WTC11 (cell line): ENCODE measurements around the gene QDPR. TPM values are rescaled to one million over a fixed set of nuclear protein-coding genes. Genes with fewer than 3 reads are reported as not detected.
A peak's percentile ranks its signal among the peaks of the same experiment; 100 is the strongest.

Source experiments
- ATAC-seq: fragments of 200-7000 bp; cut with Tn5 transposase; 2 replicates; pipeline ENCODE4 v1.10.0; 2021; ENCODE audit warnings: mild to moderate bottlenecking, moderate library complexity
- CTCF ChIA-PET: fragments of 300-600 bp; sonication (Branson Sonifier 250); formaldehyde crosslinking; loops from one replicate; lab custom pipeline; 2021; ENCODE audit warnings: antibody characterized with exemption; lab: Charles Lee
- POLR2A ChIA-PET: fragments of 350-600 bp; sonication (Branson Sonifier 250); formaldehyde crosslinking; loops from one replicate; lab custom pipeline; 2021; ENCODE audit warnings: antibody characterized with exemption; lab: Charles Lee
- DNase-seq: peaks from one replicate; pipeline ENCODE4 v3.0.0; 2021; ENCODE audit warnings: low spot score
- H3K27ac Mint-ChIP-seq: 2 replicates; pipeline ENCODE4 v1.8.0; 2021; ENCODE audit warnings: mixed read lengths
- H3K27me3 Mint-ChIP-seq: 2 replicates; pipeline ENCODE4 v1.8.0; 2021; ENCODE audit warnings: low read depth, mild to moderate bottlenecking, moderate library complexity, mixed read lengths
- H3K36me3 Mint-ChIP-seq: 2 replicates; pipeline ENCODE4 v1.8.0; 2021; ENCODE audit warnings: mixed read lengths
- H3K4me1 Mint-ChIP-seq: 2 replicates; pipeline ENCODE4 v1.8.0; 2022; ENCODE audit warnings: mixed read lengths
- H3K4me3 Mint-ChIP-seq: 2 replicates; pipeline ENCODE4 v1.8.0; 2021; ENCODE audit warnings: mild to moderate bottlenecking, moderate library complexity, mixed read lengths
- H3K9me3 Mint-ChIP-seq: 2 replicates; pipeline ENCODE4 v1.8.0; 2021; ENCODE audit warnings: mixed read lengths
- CREM ChIP-seq: sonication (generic); formaldehyde crosslinking; IDR thresholded peaks from 2 replicates; pipeline ENCODE4 v1.8.1; 2022; ENCODE audit warnings: mild to moderate bottlenecking, missing genetic modification reagents, moderate library complexity
- E2F4 ChIP-seq: sonication (generic); formaldehyde crosslinking; IDR thresholded peaks from 2 replicates; pipeline ENCODE4 v1.8.1; 2022; ENCODE audit warnings: low read depth, mild to moderate bottlenecking, moderate library complexity, missing genetic modification reagents, borderline replicate concordance
- FOXP1 ChIP-seq: sonication (generic); formaldehyde crosslinking; IDR thresholded peaks from 2 replicates; pipeline ENCODE4 v1.8.0; 2022; ENCODE audit warnings: missing genetic modification reagents, mild to moderate bottlenecking, moderate library complexity, borderline replicate concordance
- FOXP4 ChIP-seq: sonication (generic); formaldehyde crosslinking; IDR thresholded peaks from 2 replicates; pipeline ENCODE4 v1.8.0; 2022; ENCODE audit warnings: mild to moderate bottlenecking, missing genetic modification reagents
- GABPB1 ChIP-seq: sonication (generic); formaldehyde crosslinking; IDR thresholded peaks from 2 replicates; pipeline ENCODE4 v1.8.1; 2023; ENCODE audit warnings: mild to moderate bottlenecking, missing genetic modification reagents
- KAT7 ChIP-seq: sonication (generic); formaldehyde crosslinking; IDR thresholded peaks from 2 replicates; pipeline ENCODE4 v1.8.1; 2023; ENCODE audit warnings: missing genetic modification reagents, mild to moderate bottlenecking, borderline replicate concordance
- RELA ChIP-seq: sonication (generic); formaldehyde crosslinking; IDR thresholded peaks from 2 replicates; pipeline ENCODE4 v1.8.1; 2022; ENCODE audit warnings: missing genetic modification reagents, mild to moderate bottlenecking, borderline replicate concordance
- TEAD1 ChIP-seq: sonication (generic); formaldehyde crosslinking; IDR thresholded peaks from 2 replicates; pipeline ENCODE4 v1.8.0; 2022; ENCODE audit warnings: mild to moderate bottlenecking, missing genetic modification reagents
- ZBTB43 ChIP-seq: sonication (generic); formaldehyde crosslinking; IDR thresholded peaks from 2 replicates; pipeline ENCODE4 v1.8.1; 2023; ENCODE audit warnings: mild to moderate bottlenecking, missing genetic modification reagents
- ZNF121 ChIP-seq: sonication (generic); formaldehyde crosslinking; IDR thresholded peaks from 2 replicates; pipeline ENCODE4 v1.8.0; 2023; ENCODE audit warnings: missing genetic modification reagents
- ZNF138 ChIP-seq: sonication (generic); formaldehyde crosslinking; conservative IDR thresholded peaks from 2 replicates; pipeline ENCODE4 v1.8.1; 2022; ENCODE audit warnings: mild to moderate bottlenecking, moderate library complexity, missing genetic modification reagents
- total RNA-seq: library from RNA; stranded (reverse); gene quantifications from 3 replicates; pipeline ENCODE4 v1.2.3, GENCODE V29; 2021

Gene QDPR
- total RNA-seq, 1 experiment from 2014 or later, result 33.6 TPM

- ChIA-PET CTCF (no interaction called here), POLR2A (no interaction called here)
- peaks cover 19% of the 10 kb centered on the region for H3K9me3 Mint-ChIP-seq
- TF ChIP-seq E2F4 (CRISPR knock-in tag) (no peak), GABPB1 (CRISPR knock-in tag) (no peak), CREM (CRISPR knock-in tag) (no peak), RELA (CRISPR knock-in tag) (no peak), ZNF138 (no peak), TEAD1 (CRISPR knock-in tag) (no peak), FOXP1 (CRISPR knock-in tag) (no peak), ZNF121 (CRISPR knock-in tag) (no peak)
- H3K27me3 Mint-ChIP-seq, result no peaks in the 10 kb centered on the region; the same call in 1 of the 2 replicates
- peaks cover 3% of the 10 kb centered on the region for H3K36me3 Mint-ChIP-seq
- ATAC-seq, result no peak
- H3K4me1 Mint-ChIP-seq, result peaks cover 5% of the 10 kb centered on the region; the same call in 1 of the 2 replicates
- no peak overlapping the region for H3K27ac Mint-ChIP-seq
- H3K4me3 Mint-ChIP-seq, result no peak overlapping the region
- DNase-seq, result no peak
Observed at GRCh38 chr4:17437396-17437795, 74.5 kb downstream of the QDPR start.

GRCh38 chr4:17436750-17437090 lies 75.2 kb downstream of the QDPR start:
- TF ChIP-seq FOXP4 (no peak), ZNF121 (CRISPR knock-in tag) (no peak), ZBTB43 (CRISPR knock-in tag) (no peak), KAT7 (no peak)
- TF ChIP-seq, all 79 proteins: peak for 0
- no peak for DNase-seq
- peak; percentile 56 for ATAC-seq
- Mint-ChIP-seq H3K27me3 (no peaks in the 10 kb centered on the region; the same call in 1 of the 2 replicates), H3K4me1 (peaks cover 5% of the 10 kb centered on the region; the same call in 1 of the 2 replicates), H3K4me3 (no peak overlapping the region), H3K27ac (no peak overlapping the region), H3K36me3 (peaks cover 3% of the 10 kb centered on the region), H3K9me3 (peaks cover 19% of the 10 kb centered on the region)
- ChIA-PET POLR2A (no interaction called here), CTCF (interaction anchor here (1.0 to 2.3 kb wide), 2 partner anchors 11 to 89 kb away, joined by 4 to 11 read pairs; no protein-coding TSS in a partner anchor)

Other genes with a start within 250 kb of the QDPR start
- gene CLRN2, start 3.1 kb upstream of the QDPR start, total RNA-seq, result not detected in 3 replicates
- gene LAP3, start 65.1 kb upstream of the QDPR start, total RNA-seq, result 46.6 to 52.7 TPM (median 48.4 TPM) in 3 replicates
- 97.8 to 106 TPM (median 102 TPM) in 3 replicates for gene MED28, start 102.6 kb upstream of the QDPR start, total RNA-seq